Measurements from ENCODE around the gene PTPRQ. TPM values are rescaled to one million over a fixed set of nuclear protein-coding genes. Genes with fewer than 3 reads are reported as not detected.
A peak's percentile ranks its signal among the peaks of the same experiment; 100 is the strongest.

Gene PTPRQ, protein sequence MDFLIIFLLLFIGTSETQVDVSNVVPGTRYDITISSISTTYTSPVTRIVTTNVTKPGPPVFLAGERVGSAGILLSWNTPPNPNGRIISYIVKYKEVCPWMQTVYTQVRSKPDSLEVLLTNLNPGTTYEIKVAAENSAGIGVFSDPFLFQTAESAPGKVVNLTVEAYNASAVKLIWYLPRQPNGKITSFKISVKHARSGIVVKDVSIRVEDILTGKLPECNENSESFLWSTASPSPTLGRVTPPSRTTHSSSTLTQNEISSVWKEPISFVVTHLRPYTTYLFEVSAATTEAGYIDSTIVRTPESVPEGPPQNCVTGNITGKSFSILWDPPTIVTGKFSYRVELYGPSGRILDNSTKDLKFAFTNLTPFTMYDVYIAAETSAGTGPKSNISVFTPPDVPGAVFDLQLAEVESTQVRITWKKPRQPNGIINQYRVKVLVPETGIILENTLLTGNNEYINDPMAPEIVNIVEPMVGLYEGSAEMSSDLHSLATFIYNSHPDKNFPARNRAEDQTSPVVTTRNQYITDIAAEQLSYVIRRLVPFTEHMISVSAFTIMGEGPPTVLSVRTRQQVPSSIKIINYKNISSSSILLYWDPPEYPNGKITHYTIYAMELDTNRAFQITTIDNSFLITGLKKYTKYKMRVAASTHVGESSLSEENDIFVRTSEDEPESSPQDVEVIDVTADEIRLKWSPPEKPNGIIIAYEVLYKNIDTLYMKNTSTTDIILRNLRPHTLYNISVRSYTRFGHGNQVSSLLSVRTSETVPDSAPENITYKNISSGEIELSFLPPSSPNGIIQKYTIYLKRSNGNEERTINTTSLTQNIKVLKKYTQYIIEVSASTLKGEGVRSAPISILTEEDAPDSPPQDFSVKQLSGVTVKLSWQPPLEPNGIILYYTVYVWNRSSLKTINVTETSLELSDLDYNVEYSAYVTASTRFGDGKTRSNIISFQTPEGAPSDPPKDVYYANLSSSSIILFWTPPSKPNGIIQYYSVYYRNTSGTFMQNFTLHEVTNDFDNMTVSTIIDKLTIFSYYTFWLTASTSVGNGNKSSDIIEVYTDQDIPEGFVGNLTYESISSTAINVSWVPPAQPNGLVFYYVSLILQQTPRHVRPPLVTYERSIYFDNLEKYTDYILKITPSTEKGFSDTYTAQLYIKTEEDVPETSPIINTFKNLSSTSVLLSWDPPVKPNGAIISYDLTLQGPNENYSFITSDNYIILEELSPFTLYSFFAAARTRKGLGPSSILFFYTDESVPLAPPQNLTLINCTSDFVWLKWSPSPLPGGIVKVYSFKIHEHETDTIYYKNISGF (N-terminal part only)
- total RNA-seq (2021): not detected in 2 replicates
- percentile 3 among the genes with signal in this experiment for Bru-seq, nascent RNA
- BruChase-seq, experiment 1, labeled RNA remaining after a 2-hour chase: percentile 11 among the genes with signal in this experiment
- BruChase-seq, experiment 2, labeled RNA remaining after a 6-hour chase: percentile 4 among the genes with signal in this experiment
- long read RNA-seq: 0 reads

DNA sequence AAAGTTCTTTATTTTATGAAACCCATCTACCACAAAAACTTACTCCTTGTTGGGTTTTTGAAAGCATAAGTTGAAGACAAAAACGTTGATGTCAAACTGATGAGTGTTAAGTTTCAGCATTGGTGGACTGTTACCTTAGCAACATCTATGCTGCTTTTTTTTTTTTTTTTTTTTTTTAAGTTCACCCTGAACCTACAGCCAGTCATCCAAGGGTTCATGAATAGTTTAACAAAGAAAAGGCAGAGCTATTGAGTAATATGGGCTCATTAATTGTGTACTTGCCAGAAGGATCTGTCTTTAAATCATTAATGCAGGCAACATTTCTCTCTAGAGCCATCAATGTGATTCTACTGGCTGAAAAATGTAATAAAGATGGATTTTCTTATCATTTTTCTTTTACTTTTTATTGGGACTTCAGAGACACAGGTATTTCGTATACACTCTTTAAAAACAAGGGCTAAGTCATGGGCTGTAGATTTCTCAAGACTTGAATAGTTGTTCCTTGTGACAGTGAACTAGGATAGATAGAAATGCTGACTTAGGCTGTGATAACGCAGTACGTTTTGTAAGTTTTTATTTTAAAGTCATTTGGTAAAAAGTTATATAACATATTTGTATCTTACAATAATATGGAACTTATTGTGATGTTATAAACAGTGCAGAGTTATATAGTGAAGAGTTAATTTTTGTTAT lies at the start of gene PTPRQ:
TSS of gene PTPRQ (plus strand) at position 262 of the 693 bp plus-strand sequence. CDS start at position 373, 111 bp downstream.
- intact Hi-C loops (cut with micrococcal nuclease; ENCODE audit: unreplicated experiment): no loop called here
- Histone ChIP-seq H4K20me1 (ENCODE audit: insufficient read depth) (no peaks in the 10 kb centered on the region), H3K79me2 (ENCODE audit: low read depth) (no peaks in the 10 kb centered on the region), H3K4me1 (replicated peaks; ENCODE audit: insufficient read depth) (no peaks in the 10 kb centered on the region), H3K9me2 (ENCODE audit: insufficient read depth) (no peaks in the 10 kb centered on the region), H3K27ac (no peak within 1 kb of the TSS), H3K36me3 (ENCODE audit: low read depth) (no peaks in the 10 kb centered on the region), H3K9me3 (ENCODE audit: insufficient read depth, low read depth) (0 out of 2 replicates have a peak, but pooled peaks cover 6% of the 10 kb centered on the region), H3F3A (ENCODE audit: insufficient read depth, low read depth) (no peaks in the 10 kb centered on the region), H3K4me3 (no peak within 1 kb of the TSS), H3K27me3 (ENCODE audit: insufficient read depth, low read depth) (no peaks in the 10 kb centered on the region), H2AFZ (0 out of 2 replicates have a peak within 1 kb of the TSS, but pooled peaks have one; percentile 16), H3K4me2 (no peak within 1 kb of the TSS)
- CTCF ChIA-PET: no interaction called here
- no peak for DNase-seq
- POLR2A ChIA-PET (ENCODE audit: unreplicated experiment): no interaction called here
- BruUV-seq (replicated peaks): no TSS peak
- no peak for TF ChIP-seq EZH2 (IDR thresholded peaks at IDR 0.05; ENCODE audit: low read depth)
- TF ChIP-seq, protein P1, sequence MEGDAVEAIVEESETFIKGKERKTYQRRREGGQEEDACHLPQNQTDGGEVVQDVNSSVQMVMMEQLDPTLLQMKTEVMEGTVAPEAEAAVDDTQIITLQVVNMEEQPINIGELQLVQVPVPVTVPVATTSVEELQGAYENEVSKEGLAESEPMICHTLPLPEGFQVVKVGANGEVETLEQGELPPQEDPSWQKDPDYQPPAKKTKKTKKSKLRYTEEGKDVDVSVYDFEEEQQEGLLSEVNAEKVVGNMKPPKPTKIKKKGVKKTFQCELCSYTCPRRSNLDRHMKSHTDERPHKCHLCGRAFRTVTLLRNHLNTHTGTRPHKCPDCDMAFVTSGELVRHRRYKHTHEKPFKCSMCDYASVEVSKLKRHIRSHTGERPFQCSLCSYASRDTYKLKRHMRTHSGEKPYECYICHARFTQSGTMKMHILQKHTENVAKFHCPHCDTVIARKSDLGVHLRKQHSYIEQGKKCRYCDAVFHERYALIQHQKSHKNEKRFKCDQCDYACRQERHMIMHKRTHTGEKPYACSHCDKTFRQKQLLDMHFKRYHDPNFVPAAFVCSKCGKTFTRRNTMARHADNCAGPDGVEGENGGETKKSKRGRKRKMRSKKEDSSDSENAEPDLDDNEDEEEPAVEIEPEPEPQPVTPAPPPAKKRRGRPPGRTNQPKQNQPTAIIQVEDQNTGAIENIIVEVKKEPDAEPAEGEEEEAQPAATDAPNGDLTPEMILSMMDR (conservative IDR thresholded peaks at IDR 0.05): no peak

DNA sequence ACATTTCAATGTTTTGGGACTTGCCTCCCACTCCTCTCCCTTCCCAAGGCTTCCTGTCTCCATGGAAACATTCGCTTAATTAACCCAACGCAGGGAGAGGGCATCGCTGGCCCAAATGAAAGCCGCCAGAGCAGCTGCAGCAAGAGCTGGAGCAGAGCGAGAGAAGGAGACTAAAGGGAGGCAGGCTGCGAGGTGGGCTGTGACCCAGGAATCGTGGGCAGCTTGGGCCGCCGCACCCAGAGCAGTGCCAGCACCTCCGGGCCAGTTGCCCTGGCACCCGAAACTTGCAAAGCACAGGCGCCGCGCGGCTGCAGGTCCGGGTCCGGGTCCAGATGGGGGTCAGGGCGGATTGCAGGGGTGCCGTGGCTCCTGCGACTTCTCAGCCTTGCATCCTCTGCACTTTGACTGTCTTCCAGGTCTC lies 43.5 kb upstream of the PTPRQ start:
- BruUV-seq (replicated peaks): no TSS peak
- Histone ChIP-seq H3K4me1 (replicated peaks; ENCODE audit: insufficient read depth) (no peaks in the 10 kb centered on the region; the same call in 1 of the 2 replicates), H3K4me2 (no peak overlapping the region), H3K9me3 (ENCODE audit: insufficient read depth, low read depth) (no peaks in the 10 kb centered on the region), H3K36me3 (ENCODE audit: low read depth) (no peaks in the 10 kb centered on the region), H3K79me2 (ENCODE audit: low read depth) (no peaks in the 10 kb centered on the region), H3K27me3 (ENCODE audit: insufficient read depth, low read depth) (no peaks in the 10 kb centered on the region), H3F3A (ENCODE audit: insufficient read depth, low read depth) (no peaks in the 10 kb centered on the region), H3K4me3 (no peak overlapping the region), H4K20me1 (ENCODE audit: insufficient read depth) (no peaks in the 10 kb centered on the region), H2AFZ (no peak overlapping the region), H3K27ac (no peak overlapping the region), H3K9me2 (ENCODE audit: insufficient read depth) (no peaks in the 10 kb centered on the region)
- ChIA-PET CTCF (no interaction called here), POLR2A (ENCODE audit: unreplicated experiment) (no interaction called here)
- no peak for DNase-seq
- intact Hi-C loops (cut with micrococcal nuclease; ENCODE audit: unreplicated experiment): no loop called here
- TF ChIP-seq EZH2 (IDR thresholded peaks at IDR 0.05; ENCODE audit: low read depth): no peak
- TF ChIP-seq, protein P1 (conservative IDR thresholded peaks at IDR 0.05): no peak

Data from PC-9 (cell line).